ENCODE data around the gene FKBP2. TPM values are rescaled to one million over a fixed set of nuclear protein-coding genes. Genes with fewer than 3 reads are reported as not detected.

The FKBP2 gene
- total RNA-seq, 1 experiment from 2014 or later: 57.2 TPM

DNA sequence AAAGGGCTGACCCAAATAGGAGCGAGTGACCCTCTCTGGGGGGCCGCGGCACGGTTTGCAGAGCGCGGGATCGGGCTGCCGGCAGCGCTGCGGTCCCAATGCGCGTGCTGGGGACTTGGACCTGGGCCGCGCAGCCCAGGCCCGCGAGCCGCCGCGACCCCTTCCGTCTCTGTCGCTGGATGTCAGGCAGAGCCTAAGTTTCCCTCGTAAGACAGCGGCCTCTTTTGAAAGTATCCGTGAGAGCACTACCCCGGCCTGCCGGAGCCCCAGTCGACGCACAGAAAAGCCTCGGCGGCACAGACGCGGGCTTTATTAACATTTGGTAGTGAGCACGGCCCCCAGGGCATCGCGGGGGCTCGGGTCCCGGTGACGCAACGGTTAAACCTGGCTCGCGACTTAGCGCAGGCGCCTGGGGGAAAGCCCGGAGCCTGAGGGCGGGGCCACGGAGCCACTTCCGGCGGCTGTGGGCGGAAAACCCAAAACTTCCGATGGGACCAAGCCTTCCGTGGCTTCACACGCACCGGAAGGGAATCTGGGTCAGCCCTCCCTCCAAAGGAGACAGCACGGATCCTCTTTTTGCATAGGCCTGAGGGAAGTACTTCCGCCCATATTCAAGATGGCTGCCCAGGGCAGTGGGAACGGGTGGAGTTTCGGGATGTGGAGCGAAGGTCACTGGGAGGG lies 28.8 kb downstream of the FKBP2 start (continued):
- TF ChIP-seq, protein P1, sequence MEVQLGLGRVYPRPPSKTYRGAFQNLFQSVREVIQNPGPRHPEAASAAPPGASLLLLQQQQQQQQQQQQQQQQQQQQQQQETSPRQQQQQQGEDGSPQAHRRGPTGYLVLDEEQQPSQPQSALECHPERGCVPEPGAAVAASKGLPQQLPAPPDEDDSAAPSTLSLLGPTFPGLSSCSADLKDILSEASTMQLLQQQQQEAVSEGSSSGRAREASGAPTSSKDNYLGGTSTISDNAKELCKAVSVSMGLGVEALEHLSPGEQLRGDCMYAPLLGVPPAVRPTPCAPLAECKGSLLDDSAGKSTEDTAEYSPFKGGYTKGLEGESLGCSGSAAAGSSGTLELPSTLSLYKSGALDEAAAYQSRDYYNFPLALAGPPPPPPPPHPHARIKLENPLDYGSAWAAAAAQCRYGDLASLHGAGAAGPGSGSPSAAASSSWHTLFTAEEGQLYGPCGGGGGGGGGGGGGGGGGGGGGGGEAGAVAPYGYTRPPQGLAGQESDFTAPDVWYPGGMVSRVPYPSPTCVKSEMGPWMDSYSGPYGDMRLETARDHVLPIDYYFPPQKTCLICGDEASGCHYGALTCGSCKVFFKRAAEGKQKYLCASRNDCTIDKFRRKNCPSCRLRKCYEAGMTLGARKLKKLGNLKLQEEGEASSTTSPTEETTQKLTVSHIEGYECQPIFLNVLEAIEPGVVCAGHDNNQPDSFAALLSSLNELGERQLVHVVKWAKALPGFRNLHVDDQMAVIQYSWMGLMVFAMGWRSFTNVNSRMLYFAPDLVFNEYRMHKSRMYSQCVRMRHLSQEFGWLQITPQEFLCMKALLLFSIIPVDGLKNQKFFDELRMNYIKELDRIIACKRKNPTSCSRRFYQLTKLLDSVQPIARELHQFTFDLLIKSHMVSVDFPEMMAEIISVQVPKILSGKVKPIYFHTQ (CRISPR knock-in tag; IDR thresholded peaks at IDR 0.05): no peak
- no peak for TF ChIP-seq TEAD4 (CRISPR knock-in tag; IDR thresholded peaks at IDR 0.05)
- TF ChIP-seq JUN (CRISPR knock-in tag; IDR thresholded peaks at IDR 0.05): no peak
- no peak for TF ChIP-seq TP53 (CRISPR knock-in tag; IDR thresholded peaks at IDR 0.05)
- no peak for TF ChIP-seq ZNF263 (CRISPR knock-in tag; IDR thresholded peaks at IDR 0.05; ENCODE audit: low read depth)
- TF ChIP-seq KAT7 (CRISPR knock-in tag; IDR thresholded peaks at IDR 0.05; ENCODE audit: borderline replicate concordance): peak; percentile 58; the same call in 1 of the 2 replicates
- TF ChIP-seq, protein P2, sequence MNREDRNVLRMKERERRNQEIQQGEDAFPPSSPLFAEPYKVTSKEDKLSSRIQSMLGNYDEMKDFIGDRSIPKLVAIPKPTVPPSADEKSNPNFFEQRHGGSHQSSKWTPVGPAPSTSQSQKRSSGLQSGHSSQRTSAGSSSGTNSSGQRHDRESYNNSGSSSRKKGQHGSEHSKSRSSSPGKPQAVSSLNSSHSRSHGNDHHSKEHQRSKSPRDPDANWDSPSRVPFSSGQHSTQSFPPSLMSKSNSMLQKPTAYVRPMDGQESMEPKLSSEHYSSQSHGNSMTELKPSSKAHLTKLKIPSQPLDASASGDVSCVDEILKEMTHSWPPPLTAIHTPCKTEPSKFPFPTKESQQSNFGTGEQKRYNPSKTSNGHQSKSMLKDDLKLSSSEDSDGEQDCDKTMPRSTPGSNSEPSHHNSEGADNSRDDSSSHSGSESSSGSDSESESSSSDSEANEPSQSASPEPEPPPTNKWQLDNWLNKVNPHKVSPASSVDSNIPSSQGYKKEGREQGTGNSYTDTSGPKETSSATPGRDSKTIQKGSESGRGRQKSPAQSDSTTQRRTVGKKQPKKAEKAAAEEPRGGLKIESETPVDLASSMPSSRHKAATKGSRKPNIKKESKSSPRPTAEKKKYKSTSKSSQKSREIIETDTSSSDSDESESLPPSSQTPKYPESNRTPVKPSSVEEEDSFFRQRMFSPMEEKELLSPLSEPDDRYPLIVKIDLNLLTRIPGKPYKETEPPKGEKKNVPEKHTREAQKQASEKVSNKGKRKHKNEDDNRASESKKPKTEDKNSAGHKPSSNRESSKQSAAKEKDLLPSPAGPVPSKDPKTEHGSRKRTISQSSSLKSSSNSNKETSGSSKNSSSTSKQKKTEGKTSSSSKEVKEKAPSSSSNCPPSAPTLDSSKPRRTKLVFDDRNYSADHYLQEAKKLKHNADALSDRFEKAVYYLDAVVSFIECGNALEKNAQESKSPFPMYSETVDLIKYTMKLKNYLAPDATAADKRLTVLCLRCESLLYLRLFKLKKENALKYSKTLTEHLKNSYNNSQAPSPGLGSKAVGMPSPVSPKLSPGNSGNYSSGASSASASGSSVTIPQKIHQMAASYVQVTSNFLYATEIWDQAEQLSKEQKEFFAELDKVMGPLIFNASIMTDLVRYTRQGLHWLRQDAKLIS (CRISPR knock-in tag; IDR thresholded peaks at IDR 0.05; ENCODE audit: borderline replicate concordance): peak; percentile 19; the same call in 1 of the 2 replicates
- TF ChIP-seq SMAD4 (CRISPR knock-in tag; IDR thresholded peaks at IDR 0.05): no peak
- TF ChIP-seq, protein P3, sequence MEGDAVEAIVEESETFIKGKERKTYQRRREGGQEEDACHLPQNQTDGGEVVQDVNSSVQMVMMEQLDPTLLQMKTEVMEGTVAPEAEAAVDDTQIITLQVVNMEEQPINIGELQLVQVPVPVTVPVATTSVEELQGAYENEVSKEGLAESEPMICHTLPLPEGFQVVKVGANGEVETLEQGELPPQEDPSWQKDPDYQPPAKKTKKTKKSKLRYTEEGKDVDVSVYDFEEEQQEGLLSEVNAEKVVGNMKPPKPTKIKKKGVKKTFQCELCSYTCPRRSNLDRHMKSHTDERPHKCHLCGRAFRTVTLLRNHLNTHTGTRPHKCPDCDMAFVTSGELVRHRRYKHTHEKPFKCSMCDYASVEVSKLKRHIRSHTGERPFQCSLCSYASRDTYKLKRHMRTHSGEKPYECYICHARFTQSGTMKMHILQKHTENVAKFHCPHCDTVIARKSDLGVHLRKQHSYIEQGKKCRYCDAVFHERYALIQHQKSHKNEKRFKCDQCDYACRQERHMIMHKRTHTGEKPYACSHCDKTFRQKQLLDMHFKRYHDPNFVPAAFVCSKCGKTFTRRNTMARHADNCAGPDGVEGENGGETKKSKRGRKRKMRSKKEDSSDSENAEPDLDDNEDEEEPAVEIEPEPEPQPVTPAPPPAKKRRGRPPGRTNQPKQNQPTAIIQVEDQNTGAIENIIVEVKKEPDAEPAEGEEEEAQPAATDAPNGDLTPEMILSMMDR (IDR thresholded peaks at IDR 0.05): no peak
- TF ChIP-seq, protein P4, sequence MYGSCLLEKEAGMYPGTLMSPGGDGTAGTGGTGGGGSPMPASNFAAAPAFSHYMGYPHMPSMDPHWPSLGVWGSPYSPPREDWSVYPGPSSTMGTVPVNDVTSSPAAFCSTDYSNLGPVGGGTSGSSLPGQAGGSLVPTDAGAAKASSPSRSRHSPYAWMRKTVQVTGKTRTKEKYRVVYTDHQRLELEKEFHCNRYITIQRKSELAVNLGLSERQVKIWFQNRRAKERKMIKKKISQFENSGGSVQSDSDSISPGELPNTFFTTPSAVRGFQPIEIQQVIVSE (CRISPR knock-in tag; IDR thresholded peaks at IDR 0.05; ENCODE audit: borderline replicate concordance): no peak
- TF ChIP-seq, protein P5, sequence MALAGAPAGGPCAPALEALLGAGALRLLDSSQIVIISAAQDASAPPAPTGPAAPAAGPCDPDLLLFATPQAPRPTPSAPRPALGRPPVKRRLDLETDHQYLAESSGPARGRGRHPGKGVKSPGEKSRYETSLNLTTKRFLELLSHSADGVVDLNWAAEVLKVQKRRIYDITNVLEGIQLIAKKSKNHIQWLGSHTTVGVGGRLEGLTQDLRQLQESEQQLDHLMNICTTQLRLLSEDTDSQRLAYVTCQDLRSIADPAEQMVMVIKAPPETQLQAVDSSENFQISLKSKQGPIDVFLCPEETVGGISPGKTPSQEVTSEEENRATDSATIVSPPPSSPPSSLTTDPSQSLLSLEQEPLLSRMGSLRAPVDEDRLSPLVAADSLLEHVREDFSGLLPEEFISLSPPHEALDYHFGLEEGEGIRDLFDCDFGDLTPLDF (CRISPR knock-in tag; IDR thresholded peaks at IDR 0.05): no peak
- TF ChIP-seq GTF2I (CRISPR knock-in tag; conservative IDR thresholded peaks at IDR 0.05): no peak
- TF ChIP-seq, protein P6, sequence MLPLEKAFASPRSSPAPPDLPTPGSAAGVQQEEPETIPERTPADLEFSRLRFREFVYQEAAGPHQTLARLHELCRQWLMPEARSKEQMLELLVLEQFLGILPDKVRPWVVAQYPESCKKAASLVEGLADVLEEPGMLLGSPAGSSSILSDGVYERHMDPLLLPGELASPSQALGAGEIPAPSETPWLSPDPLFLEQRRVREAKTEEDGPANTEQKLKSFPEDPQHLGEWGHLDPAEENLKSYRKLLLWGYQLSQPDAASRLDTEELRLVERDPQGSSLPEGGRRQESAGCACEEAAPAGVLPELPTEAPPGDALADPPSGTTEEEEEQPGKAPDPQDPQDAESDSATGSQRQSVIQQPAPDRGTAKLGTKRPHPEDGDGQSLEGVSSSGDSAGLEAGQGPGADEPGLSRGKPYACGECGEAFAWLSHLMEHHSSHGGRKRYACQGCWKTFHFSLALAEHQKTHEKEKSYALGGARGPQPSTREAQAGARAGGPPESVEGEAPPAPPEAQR (CRISPR knock-in tag; IDR thresholded peaks at IDR 0.05): no peak
- TF ChIP-seq, protein P7, sequence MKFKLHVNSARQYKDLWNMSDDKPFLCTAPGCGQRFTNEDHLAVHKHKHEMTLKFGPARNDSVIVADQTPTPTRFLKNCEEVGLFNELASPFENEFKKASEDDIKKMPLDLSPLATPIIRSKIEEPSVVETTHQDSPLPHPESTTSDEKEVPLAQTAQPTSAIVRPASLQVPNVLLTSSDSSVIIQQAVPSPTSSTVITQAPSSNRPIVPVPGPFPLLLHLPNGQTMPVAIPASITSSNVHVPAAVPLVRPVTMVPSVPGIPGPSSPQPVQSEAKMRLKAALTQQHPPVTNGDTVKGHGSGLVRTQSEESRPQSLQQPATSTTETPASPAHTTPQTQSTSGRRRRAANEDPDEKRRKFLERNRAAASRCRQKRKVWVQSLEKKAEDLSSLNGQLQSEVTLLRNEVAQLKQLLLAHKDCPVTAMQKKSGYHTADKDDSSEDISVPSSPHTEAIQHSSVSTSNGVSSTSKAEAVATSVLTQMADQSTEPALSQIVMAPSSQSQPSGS (CRISPR knock-in tag; IDR thresholded peaks at IDR 0.05; ENCODE audit: borderline replicate concordance, low read depth): no peak
- TF ChIP-seq, protein P8, sequence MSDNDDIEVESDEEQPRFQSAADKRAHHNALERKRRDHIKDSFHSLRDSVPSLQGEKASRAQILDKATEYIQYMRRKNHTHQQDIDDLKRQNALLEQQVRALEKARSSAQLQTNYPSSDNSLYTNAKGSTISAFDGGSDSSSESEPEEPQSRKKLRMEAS (CRISPR knock-in tag; IDR thresholded peaks at IDR 0.05): peak; percentile 57
- TF ChIP-seq, protein P9, sequence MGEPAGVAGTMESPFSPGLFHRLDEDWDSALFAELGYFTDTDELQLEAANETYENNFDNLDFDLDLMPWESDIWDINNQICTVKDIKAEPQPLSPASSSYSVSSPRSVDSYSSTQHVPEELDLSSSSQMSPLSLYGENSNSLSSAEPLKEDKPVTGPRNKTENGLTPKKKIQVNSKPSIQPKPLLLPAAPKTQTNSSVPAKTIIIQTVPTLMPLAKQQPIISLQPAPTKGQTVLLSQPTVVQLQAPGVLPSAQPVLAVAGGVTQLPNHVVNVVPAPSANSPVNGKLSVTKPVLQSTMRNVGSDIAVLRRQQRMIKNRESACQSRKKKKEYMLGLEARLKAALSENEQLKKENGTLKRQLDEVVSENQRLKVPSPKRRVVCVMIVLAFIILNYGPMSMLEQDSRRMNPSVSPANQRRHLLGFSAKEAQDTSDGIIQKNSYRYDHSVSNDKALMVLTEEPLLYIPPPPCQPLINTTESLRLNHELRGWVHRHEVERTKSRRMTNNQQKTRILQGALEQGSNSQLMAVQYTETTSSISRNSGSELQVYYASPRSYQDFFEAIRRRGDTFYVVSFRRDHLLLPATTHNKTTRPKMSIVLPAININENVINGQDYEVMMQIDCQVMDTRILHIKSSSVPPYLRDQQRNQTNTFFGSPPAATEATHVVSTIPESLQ (CRISPR knock-in tag; IDR thresholded peaks at IDR 0.05): no peak
- no peak for TF ChIP-seq HMGA2 (CRISPR knock-in tag; IDR thresholded peaks at IDR 0.05)
- TF ChIP-seq ZBTB21 (CRISPR knock-in tag; IDR thresholded peaks at IDR 0.05; ENCODE audit: borderline replicate concordance): no peak
- TF ChIP-seq, protein P10, sequence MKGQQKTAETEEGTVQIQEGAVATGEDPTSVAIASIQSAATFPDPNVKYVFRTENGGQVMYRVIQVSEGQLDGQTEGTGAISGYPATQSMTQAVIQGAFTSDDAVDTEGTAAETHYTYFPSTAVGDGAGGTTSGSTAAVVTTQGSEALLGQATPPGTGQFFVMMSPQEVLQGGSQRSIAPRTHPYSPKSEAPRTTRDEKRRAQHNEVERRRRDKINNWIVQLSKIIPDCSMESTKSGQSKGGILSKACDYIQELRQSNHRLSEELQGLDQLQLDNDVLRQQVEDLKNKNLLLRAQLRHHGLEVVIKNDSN (CRISPR knock-in tag; IDR thresholded peaks at IDR 0.05): no peak

Data from WTC11 (cell line).